Measurements from ENCODE around the gene CALR3.
"Not testable (repeated sequence)": the region's sequence is repeated elsewhere in the genome, so short reads cannot be mapped to it uniquely, and the experiment has no call there.

CALR3 gene

GRCh38 chr19:16452325-16452724 is 43.6 kb downstream of the CALR3 start:
- no peak for DNase-seq (ENCODE audit: low read depth)
- H3K4me3 ChIP-seq (ENCODE audit: control insufficient read depth, low read depth, low read length) = no peak overlapping the region
- TF ChIP-seq, protein P1, sequence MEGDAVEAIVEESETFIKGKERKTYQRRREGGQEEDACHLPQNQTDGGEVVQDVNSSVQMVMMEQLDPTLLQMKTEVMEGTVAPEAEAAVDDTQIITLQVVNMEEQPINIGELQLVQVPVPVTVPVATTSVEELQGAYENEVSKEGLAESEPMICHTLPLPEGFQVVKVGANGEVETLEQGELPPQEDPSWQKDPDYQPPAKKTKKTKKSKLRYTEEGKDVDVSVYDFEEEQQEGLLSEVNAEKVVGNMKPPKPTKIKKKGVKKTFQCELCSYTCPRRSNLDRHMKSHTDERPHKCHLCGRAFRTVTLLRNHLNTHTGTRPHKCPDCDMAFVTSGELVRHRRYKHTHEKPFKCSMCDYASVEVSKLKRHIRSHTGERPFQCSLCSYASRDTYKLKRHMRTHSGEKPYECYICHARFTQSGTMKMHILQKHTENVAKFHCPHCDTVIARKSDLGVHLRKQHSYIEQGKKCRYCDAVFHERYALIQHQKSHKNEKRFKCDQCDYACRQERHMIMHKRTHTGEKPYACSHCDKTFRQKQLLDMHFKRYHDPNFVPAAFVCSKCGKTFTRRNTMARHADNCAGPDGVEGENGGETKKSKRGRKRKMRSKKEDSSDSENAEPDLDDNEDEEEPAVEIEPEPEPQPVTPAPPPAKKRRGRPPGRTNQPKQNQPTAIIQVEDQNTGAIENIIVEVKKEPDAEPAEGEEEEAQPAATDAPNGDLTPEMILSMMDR (IDR thresholded peaks at IDR 0.05; ENCODE audit: control insufficient read depth, insufficient read depth, low read depth, low read length, missing control alignments) = no peak

- no peak overlapping the region for H3K4me3 ChIP-seq (ENCODE audit: control insufficient read depth, low read depth, low read length)
- DNase-seq (ENCODE audit: low read depth) = no peak
- TF ChIP-seq, protein P1 (IDR thresholded peaks at IDR 0.05; ENCODE audit: control insufficient read depth, insufficient read depth, low read depth, low read length, missing control alignments) = no peak
Observed at GRCh38 chr19:16449330-16449961, 46.5 kb downstream of the CALR3 start.

DNA sequence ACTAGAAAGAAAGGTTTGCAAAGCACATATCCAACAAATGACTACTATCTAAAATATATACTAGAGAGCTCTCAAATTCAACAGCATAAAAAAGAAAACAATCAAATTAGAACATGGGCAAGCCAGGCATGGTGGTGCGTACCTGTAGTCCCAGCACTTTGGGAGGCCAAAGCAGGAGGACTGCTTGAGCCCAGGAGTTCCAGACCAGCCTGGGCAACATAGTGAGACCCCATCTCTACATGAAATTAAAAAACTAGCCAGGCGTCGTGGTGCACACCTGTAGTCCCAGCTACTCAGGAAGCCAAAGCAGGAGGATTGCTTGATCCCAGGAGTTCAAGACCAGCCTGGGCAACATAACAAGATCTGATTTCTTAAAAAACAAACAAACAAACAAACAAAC is 47.1 kb downstream of the CALR3 start:
- DNase-seq (ENCODE audit: low read depth); H3K4me3 ChIP-seq (ENCODE audit: control insufficient read depth, low read depth, low read length): not testable (repeated sequence)

GRCh38 chr19:16446724-16447368 is 49.1 kb downstream of the CALR3 start:
- TF ChIP-seq, protein P1 (IDR thresholded peaks at IDR 0.05; ENCODE audit: control insufficient read depth, insufficient read depth, low read depth, low read length, missing control alignments) = no peak
- peak; percentile 49 for DNase-seq (ENCODE audit: low read depth)
- H3K4me3 ChIP-seq (ENCODE audit: control insufficient read depth, low read depth, low read length) = no peak overlapping the region

DNA sequence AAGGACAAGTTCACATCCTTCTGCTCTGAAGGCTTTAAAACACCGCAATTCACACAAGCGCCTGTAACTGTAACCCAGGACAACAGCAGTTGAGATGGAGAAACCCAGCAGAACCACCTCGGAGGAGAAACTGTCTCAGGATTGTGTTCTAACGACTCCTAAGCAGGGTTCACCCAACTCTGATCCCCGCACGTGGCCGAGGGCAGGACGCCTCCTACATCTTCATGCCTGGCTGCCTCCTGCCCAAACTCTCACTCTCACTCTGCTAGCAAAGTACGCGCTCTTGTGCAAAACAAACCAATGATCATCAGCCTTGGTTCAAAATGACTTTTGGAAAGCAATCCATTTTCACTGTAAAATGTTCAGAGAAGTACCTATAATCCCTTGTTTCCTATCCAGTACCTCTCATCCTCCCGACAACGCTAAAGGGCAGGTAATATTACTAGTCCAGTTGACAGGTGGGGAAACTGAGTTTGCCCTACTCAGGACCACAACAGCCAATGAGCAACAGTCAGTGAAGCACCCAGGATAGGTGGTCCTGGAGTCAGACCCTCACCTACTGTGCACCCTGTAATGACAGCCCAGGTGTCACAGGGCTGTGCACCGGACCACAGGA is 49.8 kb downstream of the CALR3 start:
- no peak for DNase-seq (ENCODE audit: low read depth)
- TF ChIP-seq, protein P1 (IDR thresholded peaks at IDR 0.05; ENCODE audit: control insufficient read depth, insufficient read depth, low read depth, low read length, missing control alignments) = no peak
- H3K4me3 ChIP-seq (ENCODE audit: control insufficient read depth, low read depth, low read length) = no peak overlapping the region

- TF ChIP-seq, protein P1 (IDR thresholded peaks at IDR 0.05; ENCODE audit: control insufficient read depth, insufficient read depth, low read depth, low read length, missing control alignments) = no peak
- DNase-seq (ENCODE audit: low read depth) = no peak
- no peak overlapping the region for H3K4me3 ChIP-seq (ENCODE audit: control insufficient read depth, low read depth, low read length)
Observed at GRCh38 chr19:16445238-16446107, 50.5 kb downstream of the CALR3 start.
